Measurements from ENCODE around the gene ATP5PD. TPM values are rescaled to one million over a fixed set of nuclear protein-coding genes. Genes with fewer than 3 reads are reported as not detected.

The ATP5PD gene
- total and polyA plus RNA-seq, 2 of the 13 experiments (the other 11 are each of a cell fraction or from before 2014, with no cell fraction given) = 158 to 428 TPM

GRCh38 chr17:75013092-75013559 is 33.6 kb downstream of the ATP5PD start (continued):
- TF ChIP-seq NR2F1 (CRISPR knock-in tag; IDR thresholded peaks at IDR 0.05) = no peak
- TF ChIP-seq RFX5 (IDR thresholded peaks at IDR 0.05; ENCODE audit: low read depth, low read length) = no peak
- TF ChIP-seq ZNF556 (CRISPR knock-in tag; IDR thresholded peaks at IDR 0.05; ENCODE audit: borderline replicate concordance) = no peak
- no peak for TF ChIP-seq ZNF713 (CRISPR knock-in tag; IDR thresholded peaks at IDR 0.05)
- TF ChIP-seq FOXP1 (IDR thresholded peaks at IDR 0.05) = no peak
- TF ChIP-seq FOXP1 (CRISPR knock-in tag; IDR thresholded peaks at IDR 0.05) = no peak
- TF ChIP-seq ZNF576 (CRISPR knock-in tag; IDR thresholded peaks at IDR 0.05) = 0 out of 2 replicates have a peak, but pooled peaks have one; percentile 2
- TF ChIP-seq ARHGAP35 (CRISPR knock-in tag; IDR thresholded peaks at IDR 0.05; ENCODE audit: borderline replicate concordance) = no peak
- no peak for TF ChIP-seq ZFX (CRISPR knock-in tag; IDR thresholded peaks at IDR 0.05; ENCODE audit: low read depth)
- no peak for TF ChIP-seq SP2 (CRISPR knock-in tag; IDR thresholded peaks at IDR 0.05)
- TF ChIP-seq ZSCAN9 (CRISPR knock-in tag; IDR thresholded peaks at IDR 0.05; ENCODE audit: borderline replicate concordance) = no peak; the same call in 1 of the 2 replicates
- TF ChIP-seq ZNF180 (CRISPR knock-in tag; IDR thresholded peaks at IDR 0.05; ENCODE audit: borderline replicate concordance, low read depth) = no peak
- no peak for TF ChIP-seq CREB1 (IDR thresholded peaks at IDR 0.05)
- no peak for TF ChIP-seq CREB1 (CRISPR knock-in tag; IDR thresholded peaks at IDR 0.05)
- no peak for TF ChIP-seq KDM5B (CRISPR knock-in tag; IDR thresholded peaks at IDR 0.05; ENCODE audit: borderline replicate concordance)
- TF ChIP-seq BCLAF1 (IDR thresholded peaks at IDR 0.05) = no peak
- no peak for TF ChIP-seq IKZF5 (CRISPR knock-in tag; IDR thresholded peaks at IDR 0.05)
- TF ChIP-seq ATF7-NPFF (CRISPR knock-in tag; IDR thresholded peaks at IDR 0.05; ENCODE audit: low read depth) = no peak
- no peak for TF ChIP-seq ZBTB43 (CRISPR knock-in tag; conservative IDR thresholded peaks at IDR 0.05)
- TF ChIP-seq PAXIP1 (CRISPR knock-in tag; conservative IDR thresholded peaks at IDR 0.05) = no peak
- TF ChIP-seq SCMH1 (CRISPR knock-in tag; IDR thresholded peaks at IDR 0.05; ENCODE audit: borderline replicate concordance) = no peak
- TF ChIP-seq ZFP1 (CRISPR knock-in tag; IDR thresholded peaks at IDR 0.05) = no peak
- no peak for TF ChIP-seq BRCA1 (CRISPR knock-in tag; IDR thresholded peaks at IDR 0.05)
